HEK293T (cell line): ENCODE data around the gene VWA5B2.

Source experiments
- ARNT ChIP-seq: fragments of 450-650 bp; IDR thresholded peaks from 2 replicates; pipeline ENCODE4 v1.6.1; 2017; ENCODE audit warnings: mild to moderate bottlenecking
- BHLHE40 ChIP-seq: fragments of 450-650 bp; IDR thresholded peaks from 2 replicates; pipeline ENCODE4 v1.6.1; 2016; ENCODE audit warnings: mild to moderate bottlenecking, moderate library complexity, borderline replicate concordance
- ELF4 ChIP-seq: fragments of 450-650 bp; IDR thresholded peaks from 2 replicates; pipeline ENCODE4 v1.6.1; 2017; ENCODE audit warnings: antibody characterized with exemption
- FOXA1 ChIP-seq: fragments of 450-650 bp; IDR thresholded peaks from 2 replicates; pipeline ENCODE4 v1.6.1; 2016; ENCODE audit warnings: mild to moderate bottlenecking
- FOXK2 ChIP-seq: fragments of 450-650 bp; IDR thresholded peaks from 2 replicates; pipeline ENCODE4 v1.6.1; 2016; ENCODE audit warnings: mild to moderate bottlenecking
- FOXM1 ChIP-seq: fragments of 450-650 bp; IDR thresholded peaks from 2 replicates; pipeline ENCODE4 v1.6.1; 2017; ENCODE audit warnings: mild to moderate bottlenecking, borderline replicate concordance
- LEF1 ChIP-seq: fragments of 450-650 bp; IDR thresholded peaks from 2 replicates; pipeline ENCODE4 v1.6.1; 2017; ENCODE audit warnings: mild to moderate bottlenecking, borderline replicate concordance
- NFRKB ChIP-seq: fragments of 450-650 bp; IDR thresholded peaks from 2 replicates; pipeline ENCODE4 v1.6.1; 2016; ENCODE audit warnings: mild to moderate bottlenecking, moderate library complexity
- SP1 ChIP-seq: fragments of 450-650 bp; IDR thresholded peaks from 2 replicates; pipeline ENCODE4 v1.6.1; 2017
- SUZ12 ChIP-seq: fragments of 450-650 bp; IDR thresholded peaks from 2 replicates; pipeline ENCODE4 v1.6.1; 2016; ENCODE audit warnings: mild to moderate bottlenecking
- TARDBP ChIP-seq: fragments of 450-650 bp; IDR thresholded peaks from 2 replicates; pipeline ENCODE4 v1.6.1; 2016
- TF ChIP-seq, protein P1 (sequence below): fragments of 450-650 bp; IDR thresholded peaks from 2 replicates; pipeline ENCODE4 v1.6.1; 2016

DNA sequence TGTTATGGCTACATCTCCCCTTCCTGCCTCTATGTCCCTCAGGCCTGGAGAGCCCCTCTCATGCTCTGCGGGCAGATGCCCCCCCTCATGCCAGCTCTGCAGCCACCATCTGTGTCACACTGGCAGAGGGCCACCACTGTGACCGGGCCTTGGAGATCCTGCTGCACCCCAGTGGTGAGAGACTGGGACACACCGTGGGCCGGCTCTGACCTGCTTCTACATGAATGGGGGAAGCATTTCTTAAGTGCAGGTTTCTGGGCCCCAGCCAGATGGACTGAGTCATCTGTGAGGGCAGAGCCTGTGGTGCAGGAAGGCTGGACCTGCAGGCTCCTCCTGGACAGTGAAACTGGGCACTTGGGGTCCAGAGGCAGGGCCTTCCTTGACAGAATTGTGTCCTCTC is 4.8 kb downstream of the VWA5B2 start:
- TF ChIP-seq NFRKB = no peak
- no peak for TF ChIP-seq FOXM1
- no peak for TF ChIP-seq LEF1
- no peak for TF ChIP-seq ELF4
- TF ChIP-seq SP1 = no peak
- no peak for TF ChIP-seq FOXA1
- no peak for TF ChIP-seq SUZ12
- no peak for TF ChIP-seq FOXK2
- TF ChIP-seq BHLHE40 = no peak
- TF ChIP-seq TARDBP = no peak
- TF ChIP-seq, protein P1, sequence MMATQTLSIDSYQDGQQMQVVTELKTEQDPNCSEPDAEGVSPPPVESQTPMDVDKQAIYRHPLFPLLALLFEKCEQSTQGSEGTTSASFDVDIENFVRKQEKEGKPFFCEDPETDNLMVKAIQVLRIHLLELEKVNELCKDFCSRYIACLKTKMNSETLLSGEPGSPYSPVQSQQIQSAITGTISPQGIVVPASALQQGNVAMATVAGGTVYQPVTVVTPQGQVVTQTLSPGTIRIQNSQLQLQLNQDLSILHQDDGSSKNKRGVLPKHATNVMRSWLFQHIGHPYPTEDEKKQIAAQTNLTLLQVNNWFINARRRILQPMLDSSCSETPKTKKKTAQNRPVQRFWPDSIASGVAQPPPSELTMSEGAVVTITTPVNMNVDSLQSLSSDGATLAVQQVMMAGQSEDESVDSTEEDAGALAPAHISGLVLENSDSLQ = no peak
- TF ChIP-seq ARNT = no peak
